DMS 273 (cell line): ENCODE measurements around the gene TSHZ2.
"Not testable (repeated sequence)": the region's sequence is repeated elsewhere in the genome, so short reads cannot be mapped to it uniquely, and the experiment has no call there.

Experiments
- DNase-seq: peaks from one replicate; lab custom pipeline; 2025; ENCODE audit not compliant: unreplicated experiment; lab: John Stamatoyannopoulos, UW

The TSHZ2 gene

GRCh38 chr20:53403029-53403428, 430.9 kb downstream of the TSHZ2 start:
- DNase-seq: no peak

DNA sequence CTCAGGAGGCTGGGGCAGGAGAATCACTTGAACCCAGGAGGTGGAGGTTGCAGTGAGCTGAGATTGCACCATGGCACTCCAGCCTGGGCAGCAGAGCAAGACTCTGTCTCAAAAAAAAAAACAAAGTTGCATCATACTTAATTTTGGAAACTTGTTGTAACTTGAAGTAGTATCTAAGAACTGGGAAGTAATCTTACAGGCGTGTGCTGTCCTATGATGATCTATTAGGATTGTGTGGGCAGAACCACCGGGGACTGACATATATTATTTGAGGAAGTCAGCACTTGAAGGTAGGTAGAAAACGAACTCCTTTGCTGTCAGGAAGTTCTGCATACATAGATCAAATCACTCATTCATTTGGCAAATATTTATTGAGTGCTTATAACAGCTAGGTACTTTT, 433.0 kb downstream of the TSHZ2 start:
- DNase-seq: no peak

GRCh38 chr20:53406580-53406979, 434.4 kb downstream of the TSHZ2 start:
- no peak for DNase-seq

DNA sequence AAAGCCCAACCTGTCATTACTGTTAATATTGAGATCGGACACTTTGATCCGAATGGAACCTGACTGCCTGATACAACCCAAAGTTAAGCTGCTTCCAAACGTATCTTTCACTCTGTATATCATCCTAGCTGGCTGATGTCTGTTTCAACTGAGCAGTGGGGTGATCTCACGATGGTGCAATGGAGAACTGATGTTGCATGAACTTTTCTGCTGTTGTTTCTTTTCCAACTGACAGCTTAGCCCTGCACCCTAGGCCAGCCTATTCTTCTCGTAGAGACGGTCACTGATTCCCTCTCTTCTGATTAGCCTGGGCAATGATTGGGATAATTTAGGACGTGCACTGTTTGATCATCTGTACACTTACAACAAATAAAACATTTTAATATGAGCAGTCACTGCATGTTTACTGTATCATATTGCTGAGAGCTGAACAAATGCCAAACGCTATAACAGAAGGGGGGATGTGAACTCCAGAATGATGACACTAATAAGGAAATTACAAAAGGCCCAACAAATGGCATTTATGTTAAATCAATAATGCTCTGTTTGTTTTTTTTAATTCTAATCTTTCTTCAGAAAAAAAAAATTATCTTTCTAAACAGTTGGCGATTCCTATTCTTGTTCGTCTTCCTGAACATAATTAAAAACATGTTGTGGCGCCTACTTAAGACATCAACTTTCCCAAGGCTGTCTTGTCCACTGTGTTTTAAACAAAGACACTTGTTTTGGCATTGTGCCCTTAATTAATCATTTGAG, 436.7 kb downstream of the TSHZ2 start:
- no peak for DNase-seq

GRCh38 chr20:53409447-53409717, 437.2 kb downstream of the TSHZ2 start:
- DNase-seq: no peak

DNA sequence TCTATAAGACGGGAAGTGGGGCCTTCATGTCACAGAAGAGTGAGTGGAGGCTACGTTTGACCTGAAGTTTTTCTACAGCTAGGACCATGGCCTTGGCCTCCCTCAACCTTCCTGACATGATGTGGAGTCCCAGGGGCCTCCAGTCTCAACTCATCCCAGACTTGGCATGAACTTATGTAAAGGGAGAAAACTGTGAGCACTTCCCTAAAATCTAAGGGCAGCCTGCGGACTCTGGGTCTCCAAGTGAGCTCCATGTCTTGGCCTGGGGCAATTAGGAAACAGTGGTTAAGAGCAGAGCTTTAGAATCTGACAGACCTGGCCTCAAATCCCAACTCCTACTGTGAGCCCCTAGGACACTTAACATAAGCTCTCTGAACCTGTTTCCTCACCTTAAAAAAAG, 439.0 kb downstream of the TSHZ2 start:
- no peak for DNase-seq

- no peak for DNase-seq
Measured at GRCh38 chr20:53411891-53412290, 439.7 kb downstream of the TSHZ2 start.

DNA sequence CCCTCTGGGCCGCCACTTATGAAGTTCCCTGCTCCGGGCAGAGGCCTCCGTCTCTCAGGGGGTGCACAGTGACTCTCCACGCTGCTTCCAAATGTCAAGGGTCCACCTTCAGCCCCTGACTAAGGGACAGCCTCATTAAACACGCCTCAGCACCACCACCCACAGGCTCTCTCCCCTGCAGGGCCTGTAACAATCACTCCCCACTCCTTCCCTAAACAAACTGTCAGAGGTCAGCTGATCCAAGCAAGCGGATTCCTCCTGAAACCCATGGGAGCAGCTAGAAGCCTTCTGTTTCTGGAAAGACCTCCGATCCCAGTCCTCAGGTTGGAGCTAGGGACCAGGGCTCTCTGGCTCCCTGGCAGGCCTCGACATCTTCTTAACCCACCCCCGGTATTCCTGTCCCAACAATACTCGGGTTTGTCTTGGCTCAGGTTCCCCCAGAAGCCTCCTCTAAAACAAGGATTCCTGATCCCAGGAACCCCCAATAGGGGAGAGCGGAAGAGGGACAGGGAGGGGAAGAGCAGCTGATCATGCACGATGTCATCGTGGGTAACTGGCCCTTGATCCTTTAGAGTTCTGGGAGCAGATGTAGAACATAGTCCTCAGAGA, 440.5 kb downstream of the TSHZ2 start:
- no peak for DNase-seq

GRCh38 chr20:53413186-53413631, 441.1 kb downstream of the TSHZ2 start:
- no peak for DNase-seq

GRCh38 chr20:53413845-53414244, 441.7 kb downstream of the TSHZ2 start:
- not testable (repeated sequence) for DNase-seq

DNA sequence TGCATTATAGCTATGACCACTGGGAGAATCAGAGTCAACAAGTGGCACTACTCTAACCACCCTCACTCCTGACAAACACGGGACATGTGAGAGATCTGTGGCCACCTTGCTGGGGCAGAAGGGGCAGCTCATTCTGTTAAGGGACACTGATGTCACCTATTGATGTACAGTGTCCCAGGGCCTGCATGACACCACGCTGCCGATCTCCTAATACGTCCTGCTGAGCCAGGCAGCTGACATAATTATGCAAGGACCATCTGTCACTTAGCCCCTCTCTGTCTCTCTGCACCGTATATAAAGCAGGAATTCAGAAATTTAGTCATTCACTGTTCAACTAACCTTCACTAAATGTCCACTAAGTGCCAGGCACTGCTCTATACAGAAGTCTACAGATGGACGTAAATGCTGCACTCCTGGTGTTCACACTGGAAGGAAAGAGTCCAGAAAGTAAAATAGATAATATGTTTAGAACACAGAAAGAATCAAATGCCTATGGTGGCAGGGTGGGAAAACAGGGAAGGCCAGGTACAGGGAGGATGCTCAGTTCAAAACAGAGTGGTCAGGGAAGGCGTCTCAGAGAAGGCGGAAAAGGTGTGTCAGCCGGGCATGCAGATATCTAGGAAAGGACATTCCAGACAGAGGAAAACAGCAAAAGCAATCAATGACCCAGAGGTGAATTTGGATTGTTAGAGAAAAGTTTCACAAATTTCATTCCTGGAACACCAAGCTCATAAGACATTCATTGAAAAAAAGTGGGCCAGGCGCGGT, 447.7 kb downstream of the TSHZ2 start:
- peak; percentile 40 for DNase-seq

DNA sequence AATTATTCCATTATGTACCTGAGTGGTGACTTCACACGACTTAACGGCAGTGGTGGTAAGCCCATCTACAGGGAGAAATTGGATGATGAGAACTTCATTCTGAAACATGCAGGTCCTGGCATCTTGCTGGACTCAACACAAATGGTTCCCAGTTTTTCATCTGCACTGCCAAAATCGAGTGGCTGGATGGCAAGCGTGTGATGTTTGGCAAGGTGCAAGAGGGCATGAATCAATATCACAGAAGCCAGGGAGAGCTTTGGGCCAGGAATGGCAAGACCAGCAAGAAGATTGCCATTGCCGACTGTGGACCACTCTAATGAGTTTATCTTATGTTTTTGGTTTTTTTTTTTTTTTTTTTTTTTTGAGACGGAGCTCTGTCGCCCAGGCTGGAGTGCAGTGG, 449.2 kb downstream of the TSHZ2 start:
- no peak for DNase-seq

DNA sequence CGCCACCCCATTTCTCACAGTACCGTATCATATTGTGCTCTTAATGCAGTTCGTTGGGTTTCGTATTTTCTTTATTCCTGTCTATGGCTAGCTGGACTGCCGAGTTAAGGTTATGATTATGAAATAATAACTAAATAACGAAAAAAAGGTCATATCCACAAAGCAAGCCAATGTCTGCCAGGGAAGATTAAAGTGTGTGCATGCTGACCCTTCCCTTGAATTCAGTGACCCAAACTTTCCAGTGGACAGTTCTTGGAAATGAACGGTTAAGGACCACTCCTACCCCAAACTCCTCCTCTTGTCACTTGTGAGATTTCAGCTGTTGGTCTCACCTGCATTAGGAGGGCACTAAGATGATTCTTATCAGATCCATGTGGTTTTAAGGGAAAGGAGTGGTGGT, 449.9 kb downstream of the TSHZ2 start:
- no peak for DNase-seq

DNA sequence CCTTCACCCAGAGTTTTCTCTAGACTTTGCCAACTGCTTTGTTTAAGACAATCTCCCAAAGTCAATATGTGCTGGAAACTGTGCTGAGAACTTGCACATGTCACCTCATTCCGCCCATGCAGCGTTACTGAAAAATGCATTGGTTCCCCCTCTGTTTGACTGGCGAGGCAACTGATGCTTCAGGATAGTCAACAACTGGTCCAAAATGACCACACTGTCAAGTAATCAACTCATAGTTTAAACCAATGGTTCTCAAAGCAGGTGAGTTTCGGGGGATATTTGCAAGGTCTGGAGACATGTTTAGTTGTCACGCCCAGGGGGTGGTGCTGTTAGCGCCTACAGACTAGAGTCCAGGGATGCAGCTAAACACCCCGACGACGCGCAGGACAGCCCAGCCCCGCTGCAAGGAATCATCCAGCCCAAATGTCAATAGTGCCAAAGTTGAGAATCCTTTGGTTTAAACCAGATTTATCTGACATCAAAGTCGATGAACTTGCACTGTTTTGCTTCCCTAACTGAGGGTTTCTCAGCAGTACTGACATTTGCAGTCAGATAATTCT, 451.5 kb downstream of the TSHZ2 start:
- no peak for DNase-seq

GRCh38 chr20:53425481-53425880, 453.3 kb downstream of the TSHZ2 start:
- no peak for DNase-seq

- DNase-seq: no peak
Measured at GRCh38 chr20:53425941-53426340, 453.8 kb downstream of the TSHZ2 start.

- no peak for DNase-seq
Measured at GRCh38 chr20:53426766-53427312, 454.7 kb downstream of the TSHZ2 start.

GRCh38 chr20:53427951-53428350, 455.8 kb downstream of the TSHZ2 start:
- no peak for DNase-seq

DNA sequence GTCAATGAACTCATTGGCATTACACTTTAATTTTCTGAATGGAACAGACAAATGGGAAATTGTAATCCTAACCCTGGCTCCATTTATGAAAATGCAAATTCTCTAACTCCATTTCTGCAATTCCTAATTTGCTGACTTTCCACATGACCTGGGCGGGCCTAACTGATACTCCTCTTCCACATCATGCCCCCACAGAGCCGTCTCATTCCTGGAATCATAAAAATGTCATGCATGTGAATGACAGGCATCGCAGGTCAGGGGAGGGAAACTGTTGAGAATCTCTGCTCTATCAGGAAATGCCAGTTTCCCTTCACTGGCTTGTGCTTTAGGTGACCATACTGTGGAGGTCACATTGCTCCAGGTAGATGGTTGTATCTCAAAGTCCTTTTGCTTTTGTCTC, 456.4 kb downstream of the TSHZ2 start:
- no peak for DNase-seq

GRCh38 chr20:53428996-53429395, 456.8 kb downstream of the TSHZ2 start:
- no peak for DNase-seq

GRCh38 chr20:53434662-53435061, 462.5 kb downstream of the TSHZ2 start:
- peak; percentile 59 for DNase-seq

GRCh38 chr20:53436927-53437326, 464.8 kb downstream of the TSHZ2 start:
- DNase-seq: not testable (repeated sequence)
